Middle frontal gyrus (tissue), 1 donor: ENCODE results near the gene GYG2.
"Not testable (repeated sequence)": the region's sequence is repeated elsewhere in the genome, so short reads cannot be mapped to it uniquely, and the experiment has no call there.

ENCODE experiments used
- DNase-seq: peaks from one replicate; pipeline ENCODE4 v3.0.0-alpha.2; 2015; ENCODE audit warnings: low spot score; ENCODE audit errors: extremely low spot score

Gene GYG2

GRCh38 chrX:2901367-2902036 lies 72.8 kb downstream of the GYG2 start:
- DNase-seq, result no peak

GRCh38 chrX:2902841-2903240 lies 74.1 kb downstream of the GYG2 start:
- DNase-seq, result no peak

GRCh38 chrX:2903366-2903765 lies 74.6 kb downstream of the GYG2 start:
- no peak for DNase-seq

- DNase-seq, result no peak
These were observed 78.6 kb downstream of the GYG2 start for GRCh38 chrX:2907295-2907694.

GRCh38 chrX:2908125-2908685 lies 79.5 kb downstream of the GYG2 start:
- DNase-seq, result no peak

GRCh38 chrX:2910109-2910508 lies 81.4 kb downstream of the GYG2 start:
- no peak for DNase-seq

GRCh38 chrX:2913118-2913517 lies 84.4 kb downstream of the GYG2 start:
- no peak for DNase-seq

- DNase-seq, result no peak
These were observed 89.0 kb downstream of the GYG2 start for GRCh38 chrX:2917767-2918166.

GRCh38 chrX:2921193-2921592 lies 92.5 kb downstream of the GYG2 start:
- no peak for DNase-seq

GRCh38 chrX:2921750-2922149 lies 93.0 kb downstream of the GYG2 start:
- no peak for DNase-seq

GRCh38 chrX:2924151-2924550 lies 95.4 kb downstream of the GYG2 start:
- no peak for DNase-seq

GRCh38 chrX:2926255-2926654 lies 97.5 kb downstream of the GYG2 start:
- DNase-seq, result not testable (repeated sequence)

GRCh38 chrX:2926664-2927275 lies 98.0 kb downstream of the GYG2 start:
- no peak for DNase-seq

GRCh38 chrX:2928191-2928582 lies 99.5 kb downstream of the GYG2 start:
- DNase-seq, result no peak

GRCh38 chrX:2928583-2929434 lies 100.1 kb downstream of the GYG2 start, which contains the start of gene ARSD:
Gene ARSD (minus strand): TSS chrX:2929339. CDS start chrX:2929275, 64 bp downstream.
- no peak for DNase-seq

- DNase-seq, result no peak
These were observed 102.4 kb downstream of the GYG2 start for GRCh38 chrX:2931155-2931554.

- no peak for DNase-seq
These were observed 102.9 kb downstream of the GYG2 start for GRCh38 chrX:2931612-2932011.
